Mesendoderm (in vitro differentiated cells): ENCODE results near the gene SDSL.

ENCODE experiments used
- DNase-seq: peaks from one replicate; pipeline ENCODE4 v3.0.0; 2013
- H2AK5ac ChIP-seq: 2 replicates; pipeline ENCODE4 v1.6.1; 2013; ENCODE audit warnings: low read length, inconsistent platforms
- H2BK120ac ChIP-seq: 2 replicates; pipeline ENCODE4 v1.6.1; 2013; ENCODE audit warnings: low read depth, mild to moderate bottlenecking, low read length, moderate library complexity, mixed read lengths
- H2BK15ac ChIP-seq: replicated peaks from 2 replicates; pipeline ENCODE4 v1.6.1; 2013; ENCODE audit warnings: low read depth, mild to moderate bottlenecking, moderate library complexity
- H2BK5ac ChIP-seq: 2 replicates; pipeline ENCODE4 v1.6.1; 2013; ENCODE audit warnings: low read length, inconsistent platforms
- H3K18ac ChIP-seq: 2 replicates; pipeline ENCODE4 v1.6.1; 2013; ENCODE audit warnings: mild to moderate bottlenecking, low read length, mixed read lengths
- H3K23ac ChIP-seq: one replicate; pipeline ENCODE4 v1.6.1; 2013; ENCODE audit warnings: low read length
- H3K27ac ChIP-seq: 2 replicates; pipeline ENCODE4 v1.5.1; 2013; ENCODE audit warnings: low read depth, mild to moderate bottlenecking, inconsistent platforms, low read length, moderate library complexity
- H3K27me3 ChIP-seq: 2 replicates; pipeline ENCODE4 v1.6.1; 2013; ENCODE audit warnings: low read length, control low read depth, mild to moderate bottlenecking, inconsistent platforms; ENCODE audit not compliant: insufficient read depth, poor library complexity
- H3K36me3 ChIP-seq: 2 replicates; pipeline ENCODE4 v1.6.1; 2013; ENCODE audit warnings: low read length, inconsistent platforms; ENCODE audit not compliant: control insufficient read depth, insufficient read depth
- H3K4ac ChIP-seq: one replicate; pipeline ENCODE4 v1.6.1; 2013; ENCODE audit warnings: low read depth, mild to moderate bottlenecking, low read length, moderate library complexity
- H3K4me1 ChIP-seq: 2 replicates; pipeline ENCODE4 v1.6.1; 2013; ENCODE audit warnings: low read depth, low read length, inconsistent platforms; ENCODE audit not compliant: control insufficient read depth
- H3K4me2 ChIP-seq: 2 replicates; pipeline ENCODE4 v1.6.1; 2013; ENCODE audit warnings: low read length
- H3K4me3 ChIP-seq: 2 replicates; pipeline ENCODE4 v1.5.1; 2013; ENCODE audit warnings: mild to moderate bottlenecking, low read length
- H3K56ac ChIP-seq: one replicate; pipeline ENCODE4 v1.6.1; 2013; ENCODE audit warnings: low read length
- H3K79me1 ChIP-seq: 2 replicates; pipeline ENCODE4 v1.6.1; 2013; ENCODE audit warnings: low read length, inconsistent platforms
- H3K79me2 ChIP-seq: 2 replicates; pipeline ENCODE4 v1.6.1; 2013; ENCODE audit warnings: mild to moderate bottlenecking, low read length; ENCODE audit not compliant: control insufficient read depth, insufficient read depth
- H3K9ac ChIP-seq: 2 replicates; pipeline ENCODE4 v1.6.1; 2013; ENCODE audit warnings: low read length, inconsistent platforms
- H4K5ac ChIP-seq: one replicate; pipeline ENCODE4 v1.6.1; 2013; ENCODE audit warnings: low read length
- H4K8ac ChIP-seq: one replicate; pipeline ENCODE4 v1.6.1; 2013; ENCODE audit warnings: low read depth, mild to moderate bottlenecking, control low read depth, low read length, moderate library complexity
- WGBS: extraction: QIAGEN DNeasy Blood & Tissue Kit; methylation state at CpG from one replicate; pipeline ENCODE4 v1.1.7; 2013; ENCODE audit warnings: low lambda C conversion rate, missing lambda C conversion rate; ENCODE audit not compliant: insufficient coverage; ENCODE audit errors: extremely low coverage; 5-methylcytosine and 5-hydroxymethylcytosine counted together

Gene SDSL

DNA sequence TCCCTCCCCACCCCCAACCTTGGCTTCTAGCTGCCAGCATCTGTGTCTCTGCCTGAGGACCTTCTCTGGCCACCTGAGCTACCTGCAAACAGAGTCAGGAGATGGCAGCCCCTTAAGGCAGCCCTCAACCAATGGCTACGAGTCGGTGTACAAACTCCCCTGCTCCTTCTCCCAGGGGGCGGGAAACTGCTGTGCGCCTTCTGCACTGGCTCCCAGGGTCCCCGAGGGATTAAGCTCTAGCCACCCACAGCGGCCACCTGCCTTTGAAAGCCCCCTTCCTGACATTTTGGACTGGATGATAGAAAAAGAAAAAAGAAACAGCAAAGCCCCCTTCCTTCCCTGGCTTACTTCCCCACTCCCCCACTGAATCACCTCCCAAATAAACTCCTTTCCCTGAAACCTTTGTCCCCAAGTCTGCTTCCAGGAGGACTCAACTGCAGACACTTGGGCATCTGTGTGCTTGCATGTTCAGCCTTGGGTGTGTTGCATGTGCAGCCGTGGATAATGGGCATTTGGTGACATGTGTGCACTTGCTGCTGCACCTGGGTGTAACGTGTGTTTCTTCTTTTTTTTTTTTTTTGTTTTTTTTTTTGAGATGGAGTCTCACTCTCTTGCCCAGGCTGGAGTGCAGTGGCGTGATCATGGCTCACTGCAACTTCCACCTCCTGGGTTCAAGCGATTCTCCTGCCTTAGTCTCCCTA lies 24.5 kb upstream of the SDSL start:
- no peak overlapping the region for H3K27ac ChIP-seq
- no peak overlapping the region for H3K4me3 ChIP-seq
- H3K23ac ChIP-seq = no peak overlapping the region
- H3K27me3 ChIP-seq = no peaks in the 10 kb centered on the region
- no peak overlapping the region for H2BK120ac ChIP-seq
- H3K4me2 ChIP-seq = no peak overlapping the region
- no peak overlapping the region for H4K8ac ChIP-seq
- no peaks in the 10 kb centered on the region for H3K4me1 ChIP-seq
- no peaks in the 10 kb centered on the region for H3K79me1 ChIP-seq
- H3K18ac ChIP-seq = no peak overlapping the region
- no peak overlapping the region for H3K9ac ChIP-seq
- no peak for DNase-seq
- no peaks in the 10 kb centered on the region for H3K79me2 ChIP-seq
- no peak overlapping the region for H2AK5ac ChIP-seq
- no peak overlapping the region for H2BK15ac ChIP-seq
- no peak overlapping the region for H3K56ac ChIP-seq
- H3K36me3 ChIP-seq = no peaks in the 10 kb centered on the region
- no CpG with 5 or more reads among the region's 10 CpGs for WGBS
- H3K4ac ChIP-seq = no peak overlapping the region
- H4K5ac ChIP-seq = no peak overlapping the region
- H2BK5ac ChIP-seq = no peak overlapping the region

DNA sequence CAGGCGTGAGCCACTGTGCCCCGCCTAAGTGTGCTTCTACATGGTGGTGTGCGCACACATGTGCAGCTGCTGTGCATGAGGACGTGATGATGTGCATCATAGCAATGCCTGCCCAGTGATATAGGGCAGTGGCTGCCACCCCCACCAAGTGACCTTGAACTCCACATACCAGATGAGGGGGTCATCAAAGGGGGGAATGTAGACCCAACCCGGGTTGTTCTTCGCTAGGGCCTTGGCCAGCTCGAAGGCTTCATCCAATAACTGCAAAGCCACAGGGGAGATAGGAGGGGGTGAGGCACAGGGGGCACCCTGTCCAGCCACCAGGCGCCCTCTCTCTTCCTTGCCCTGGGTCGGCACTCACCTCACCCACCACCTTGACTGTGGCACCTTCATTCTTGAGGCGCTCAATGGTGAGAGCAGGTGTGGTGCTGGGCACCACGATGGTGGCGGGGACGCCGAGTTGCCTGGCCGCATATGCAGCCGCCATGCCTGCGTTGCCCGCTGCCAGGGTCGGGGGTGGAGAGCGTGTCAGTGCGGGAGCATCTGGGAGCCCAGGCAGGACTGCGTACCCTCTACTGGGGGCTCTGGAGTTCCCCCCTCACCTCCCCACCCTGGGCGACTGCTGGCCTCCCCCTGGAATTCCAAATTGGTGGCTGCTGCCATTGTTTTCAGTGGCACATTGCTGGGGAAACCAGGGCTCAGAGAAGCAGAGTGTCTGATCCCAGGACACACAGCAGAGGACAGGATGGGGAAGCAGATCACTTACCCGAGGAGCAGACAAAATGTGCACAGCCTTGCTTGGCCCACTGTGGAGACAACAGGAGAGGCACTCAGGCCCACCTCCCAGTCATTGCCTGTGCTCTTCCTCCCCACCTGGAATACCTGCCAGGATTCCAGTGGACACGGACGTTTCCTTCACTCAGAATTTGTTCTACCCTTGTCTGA lies 23.6 kb upstream of the SDSL start:
- no peak for DNase-seq
- Histone ChIP-seq H2BK5ac (no peak overlapping the region), H3K56ac (no peak overlapping the region), H3K79me1 (no peaks in the 10 kb centered on the region), H3K9ac (no peak overlapping the region), H4K5ac (no peak overlapping the region), H2BK15ac (no peak overlapping the region), H3K36me3 (no peaks in the 10 kb centered on the region), H3K4me2 (no peak overlapping the region), H3K27me3 (no peaks in the 10 kb centered on the region), H3K18ac (no peak overlapping the region), H3K4me1 (no peaks in the 10 kb centered on the region), H3K79me2 (no peaks in the 10 kb centered on the region), H3K4ac (no peak overlapping the region), H2BK120ac (no peak overlapping the region), H2AK5ac (no peak overlapping the region), H3K27ac (no peak overlapping the region), H3K23ac (no peak overlapping the region), H3K4me3 (no peak overlapping the region), H4K8ac (no peak overlapping the region)
- WGBS = no CpG with 5 or more reads among the region's 26 CpGs

DNA sequence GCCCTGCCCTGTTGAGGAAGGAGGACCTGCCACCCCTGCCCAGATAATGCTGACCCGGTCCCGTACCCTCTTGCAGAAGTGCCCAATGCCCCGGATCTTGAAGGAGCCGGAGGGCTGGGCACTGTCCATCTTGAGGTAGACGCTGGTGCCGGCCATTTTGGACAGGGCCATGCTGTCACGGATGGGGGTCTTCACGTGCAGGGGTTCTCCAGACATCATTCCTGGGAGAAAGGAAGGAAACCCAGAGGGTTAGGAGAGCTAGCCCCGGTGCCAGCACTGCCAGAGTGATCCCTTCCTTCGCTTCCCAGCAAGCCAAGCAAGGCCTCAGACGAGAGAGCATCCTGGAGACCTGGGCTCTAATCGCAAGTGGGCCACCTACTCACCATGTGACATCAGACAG lies 22.7 kb upstream of the SDSL start:
- no peak overlapping the region for H3K56ac ChIP-seq
- no peak overlapping the region for H2AK5ac ChIP-seq
- no peak overlapping the region for H2BK5ac ChIP-seq
- H2BK120ac ChIP-seq = no peak overlapping the region
- no peak overlapping the region for H3K9ac ChIP-seq
- no peak overlapping the region for H4K5ac ChIP-seq
- DNase-seq = no peak
- no peak overlapping the region for H3K23ac ChIP-seq
- H3K27ac ChIP-seq = no peak overlapping the region
- no peak overlapping the region for H3K4me3 ChIP-seq
- H3K18ac ChIP-seq = no peak overlapping the region
- no peaks in the 10 kb centered on the region for H3K4me1 ChIP-seq
- no peaks in the 10 kb centered on the region for H3K36me3 ChIP-seq
- H3K4me2 ChIP-seq = no peak overlapping the region
- H3K79me2 ChIP-seq = no peaks in the 10 kb centered on the region
- no peaks in the 10 kb centered on the region for H3K27me3 ChIP-seq
- H4K8ac ChIP-seq = no peak overlapping the region
- H3K4ac ChIP-seq = no peak overlapping the region
- WGBS = no CpG with 5 or more reads among the region's 12 CpGs
- H3K79me1 ChIP-seq = no peaks in the 10 kb centered on the region
- no peak overlapping the region for H2BK15ac ChIP-seq

DNA sequence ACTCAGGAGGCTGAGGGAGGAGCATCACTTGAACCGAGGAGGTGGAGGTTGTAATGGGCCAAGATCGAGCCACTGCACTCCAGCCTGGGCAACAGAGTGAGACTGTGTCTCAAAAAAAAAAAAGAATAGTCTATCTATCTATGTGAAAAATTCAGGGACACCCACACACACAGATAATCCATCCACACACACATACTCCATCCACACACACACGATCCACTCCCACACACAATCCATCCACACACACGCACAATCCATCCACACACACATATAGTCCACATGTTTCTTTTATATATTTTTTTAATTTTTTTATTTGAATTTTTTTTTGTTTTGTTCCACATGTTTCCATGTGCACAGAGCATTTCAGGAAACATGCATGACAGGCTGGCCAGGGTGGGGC lies 21.8 kb upstream of the SDSL start:
- H3K4me2 ChIP-seq = no peak overlapping the region

DNA sequence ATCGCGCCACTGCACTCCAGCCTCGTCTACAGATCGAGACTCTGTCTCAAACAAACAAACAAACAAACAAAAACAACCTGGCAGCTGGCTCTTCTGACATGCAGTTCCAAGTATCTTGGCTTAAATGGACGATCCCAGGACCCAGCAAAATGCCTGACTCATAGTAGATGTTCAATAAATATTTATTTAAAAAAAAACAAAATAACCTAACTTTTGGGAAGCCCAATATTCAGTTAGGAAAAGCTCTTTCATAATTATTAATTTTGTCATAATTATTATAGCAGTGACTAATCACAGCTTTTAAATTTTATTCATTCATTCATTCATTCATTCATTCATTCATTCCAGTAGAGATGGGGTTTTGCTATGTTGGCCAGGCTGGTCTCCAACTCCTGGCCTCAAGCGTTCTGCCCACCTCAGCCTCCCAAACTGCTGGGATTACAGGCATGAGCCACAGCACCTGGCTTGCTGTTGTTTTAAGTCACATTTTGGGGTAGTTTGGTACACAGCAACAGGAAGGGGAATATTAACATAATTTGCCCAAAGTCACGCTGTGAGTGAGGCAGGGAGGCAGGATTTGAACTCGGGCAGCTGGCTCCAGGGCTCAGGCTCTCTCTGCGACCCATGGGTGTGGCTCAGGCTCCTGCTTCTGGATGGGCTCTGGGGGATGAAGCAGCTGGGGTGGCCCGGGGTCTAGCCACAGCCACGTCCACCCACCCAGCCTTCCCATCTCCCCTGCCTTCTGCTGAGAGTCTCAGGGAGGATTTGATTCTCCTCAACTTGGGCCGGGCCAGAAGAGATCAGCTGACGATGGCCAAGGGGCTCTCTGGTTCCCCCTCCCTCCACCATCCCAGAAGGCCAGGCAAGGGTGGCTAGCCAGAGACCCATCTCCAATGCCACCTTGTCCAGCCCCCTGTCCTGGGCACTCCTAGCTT lies 20.8 kb upstream of the SDSL start:
- H2BK15ac ChIP-seq = no peak overlapping the region
- no peak overlapping the region for H3K4me2 ChIP-seq
- H3K23ac ChIP-seq = no peak overlapping the region
- no peak overlapping the region for H2BK5ac ChIP-seq
- H3K4me1 ChIP-seq = no peaks in the 10 kb centered on the region
- no peak overlapping the region for H3K56ac ChIP-seq
- H3K18ac ChIP-seq = no peak overlapping the region
- H3K27ac ChIP-seq = no peak overlapping the region
- H3K79me2 ChIP-seq = no peaks in the 10 kb centered on the region
- no peaks in the 10 kb centered on the region for H3K79me1 ChIP-seq
- H4K8ac ChIP-seq = no peak overlapping the region
- no peak overlapping the region for H3K4me3 ChIP-seq
- no peak overlapping the region for H3K9ac ChIP-seq
- H3K27me3 ChIP-seq = no peaks in the 10 kb centered on the region
- no CpG with 5 or more reads among the region's 13 CpGs for WGBS
- no peak overlapping the region for H4K5ac ChIP-seq
- H2BK120ac ChIP-seq = no peak overlapping the region
- no peak overlapping the region for H2AK5ac ChIP-seq
- H3K36me3 ChIP-seq = no peaks in the 10 kb centered on the region
- no peak overlapping the region for H3K4ac ChIP-seq
- no peak for DNase-seq

More for the DNA sequence above, 21.8 kb upstream of the SDSL start:
- Histone ChIP-seq H3K56ac (no peak overlapping the region), H3K9ac (no peak overlapping the region), H3K79me2 (no peaks in the 10 kb centered on the region), H3K4me3 (no peak overlapping the region), H3K27me3 (no peaks in the 10 kb centered on the region), H2BK5ac (no peak overlapping the region), H3K4me1 (no peaks in the 10 kb centered on the region), H3K4ac (no peak overlapping the region), H2BK120ac (no peak overlapping the region), H4K5ac (no peak overlapping the region), H4K8ac (no peak overlapping the region), H3K23ac (no peak overlapping the region), H2AK5ac (no peak overlapping the region), H3K27ac (no peak overlapping the region), H3K18ac (no peak overlapping the region), H3K36me3 (no peaks in the 10 kb centered on the region), H3K79me1 (no peaks in the 10 kb centered on the region), H2BK15ac (no peak overlapping the region)
- 100% methylated on average over 1 of the region's 4 CpGs for WGBS
- DNase-seq = no peak
